H1 (cell line): ENCODE data around the gene MSI2.

Source experiments
- ASH2L ChIP-seq: fragments of 200-600, 300-600 bp; sonication (generic); IDR thresholded peaks from one replicate; pipeline ENCODE4 v1.7.1; 2017; ENCODE audit warnings: low read length
- BACH1 ChIP-seq: IDR thresholded peaks from 2 replicates; pipeline ENCODE4 v1.6.1; 2012; ENCODE audit warnings: low read length, improper control_type of control experiment
- BCL11A ChIP-seq, 2 experiments: IDR thresholded peaks; one replicate each; pipeline ENCODE4 v1.6.1; 2011; ENCODE audit warnings: low read depth in 2 of 2, low read length in 2 of 2, mild to moderate bottlenecking in 2 of 2
- BRCA1 ChIP-seq: IDR thresholded peaks from 2 replicates; pipeline ENCODE4 v1.6.1; 2012; ENCODE audit warnings: low read depth, low read length, improper control_type of control experiment
- GTF2F1 ChIP-seq: IDR thresholded peaks from 2 replicates; pipeline ENCODE4 v1.6.1; 2012; ENCODE audit warnings: low read depth, low read length, improper control_type of control experiment, borderline replicate concordance
- HDAC2 ChIP-seq, 2 experiments: fragments of 300-600 bp in 1 of 2; sonication (generic) in 1 of 2; IDR thresholded peaks; 2 replicates each; pipeline ENCODE4 v1.6.1; 2011 to 2012; ENCODE audit warnings: low read depth in 2 of 2, low read length in 2 of 2, mild to moderate bottlenecking in 2 of 2, moderate library complexity in 2 of 2, borderline replicate concordance in 1 of 2, inconsistent platforms in 1 of 2
- POLR2AphosphoS5 ChIP-seq: IDR thresholded peaks from 2 replicates; pipeline ENCODE4 v1.6.1; 2011; ENCODE audit warnings: low read depth, low read length
- SAP30 ChIP-seq: fragments of 300-600 bp; sonication (generic); IDR thresholded peaks from 2 replicates; pipeline ENCODE4 v1.7.1; 2012; ENCODE audit warnings: low read length, moderate library complexity, mild to moderate bottlenecking, inconsistent platforms; ENCODE audit not compliant: insufficient read depth, insufficient replicate concordance
- SP1 ChIP-seq: IDR thresholded peaks from 2 replicates; pipeline ENCODE4 v1.6.1; 2011; ENCODE audit warnings: low read depth, low read length
- TAF1 ChIP-seq: IDR thresholded peaks from 2 replicates; pipeline ENCODE4 v1.6.1; 2011; ENCODE audit warnings: mild to moderate bottlenecking, low read depth, low read length
- ZNF274 ChIP-seq: IDR thresholded peaks from 2 replicates; pipeline ENCODE4 v1.7.0; 2012; ENCODE audit warnings: low read length, borderline replicate concordance; ENCODE audit errors: extremely low read depth
- TF ChIP-seq, protein P1 (sequence below), 3 experiments: IDR thresholded peaks; 1 replicate in 2 of 3; 2 replicates in 1 of 3; pipeline versions ENCODE4 v1.5.1 to v1.6.1; 2011; ENCODE audit warnings: low read length in 3 of 3, mild to moderate bottlenecking in 3 of 3, inconsistent platforms in 2 of 3, low read depth in 1 of 3, moderate library complexity in 1 of 3; ENCODE audit not compliant: insufficient read depth in 1 of 3; ENCODE audit errors: control extremely low read depth in 1 of 3

DNA sequence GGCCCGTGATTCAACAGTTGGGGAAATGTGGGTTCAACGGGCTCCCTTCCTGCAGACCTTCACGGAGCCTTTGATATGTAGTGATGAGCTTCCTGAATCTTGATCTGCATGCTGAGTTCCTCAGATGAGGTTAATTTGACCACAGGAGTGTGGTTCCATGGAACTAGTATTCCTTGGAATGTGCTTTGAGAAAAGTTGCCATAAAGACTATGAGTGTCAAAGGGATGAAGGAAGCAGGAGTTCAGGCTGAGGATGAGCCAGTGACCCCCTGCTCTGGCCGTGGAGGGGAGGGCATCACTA, 229.2 kb downstream of the MSI2 start:
- TF ChIP-seq HDAC2 (IDR thresholded peaks at IDR 0.05; ENCODE audit: borderline replicate concordance in 1 of 2, low read depth in 2 of 2, low read length in 2 of 2): no peak
- TF ChIP-seq BRCA1: no peak
- TF ChIP-seq, protein P1, sequence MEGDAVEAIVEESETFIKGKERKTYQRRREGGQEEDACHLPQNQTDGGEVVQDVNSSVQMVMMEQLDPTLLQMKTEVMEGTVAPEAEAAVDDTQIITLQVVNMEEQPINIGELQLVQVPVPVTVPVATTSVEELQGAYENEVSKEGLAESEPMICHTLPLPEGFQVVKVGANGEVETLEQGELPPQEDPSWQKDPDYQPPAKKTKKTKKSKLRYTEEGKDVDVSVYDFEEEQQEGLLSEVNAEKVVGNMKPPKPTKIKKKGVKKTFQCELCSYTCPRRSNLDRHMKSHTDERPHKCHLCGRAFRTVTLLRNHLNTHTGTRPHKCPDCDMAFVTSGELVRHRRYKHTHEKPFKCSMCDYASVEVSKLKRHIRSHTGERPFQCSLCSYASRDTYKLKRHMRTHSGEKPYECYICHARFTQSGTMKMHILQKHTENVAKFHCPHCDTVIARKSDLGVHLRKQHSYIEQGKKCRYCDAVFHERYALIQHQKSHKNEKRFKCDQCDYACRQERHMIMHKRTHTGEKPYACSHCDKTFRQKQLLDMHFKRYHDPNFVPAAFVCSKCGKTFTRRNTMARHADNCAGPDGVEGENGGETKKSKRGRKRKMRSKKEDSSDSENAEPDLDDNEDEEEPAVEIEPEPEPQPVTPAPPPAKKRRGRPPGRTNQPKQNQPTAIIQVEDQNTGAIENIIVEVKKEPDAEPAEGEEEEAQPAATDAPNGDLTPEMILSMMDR (IDR thresholded peaks at IDR 0.05; ENCODE audit: control extremely low read depth in 1 of 3, insufficient read depth in 1 of 3, low read depth in 1 of 3, low read length in 3 of 3): no peak
- no peak for TF ChIP-seq GTF2F1
- no peak for TF ChIP-seq POLR2AphosphoS5
- TF ChIP-seq SAP30: no peak
- no peak for TF ChIP-seq SP1
- TF ChIP-seq ZNF274: no peak
- no peak for TF ChIP-seq BCL11A (IDR thresholded peaks at IDR 0.05; ENCODE audit: low read depth in 2 of 2, low read length in 2 of 2)
- TF ChIP-seq TAF1: no peak
- no peak for TF ChIP-seq ASH2L
- TF ChIP-seq BACH1: no peak
